GM19023 (cell line): ENCODE measurements around the gene TGOLN2.

Experiments
- ATAC-seq: cut with Tn5 transposase; IDR thresholded peaks from one replicate; pipeline ENCODE4 v1.9.1; 2021; ENCODE audit warnings: mild to moderate bottlenecking, moderate library complexity; ENCODE audit not compliant: unreplicated experiment

Gene TGOLN2

DNA sequence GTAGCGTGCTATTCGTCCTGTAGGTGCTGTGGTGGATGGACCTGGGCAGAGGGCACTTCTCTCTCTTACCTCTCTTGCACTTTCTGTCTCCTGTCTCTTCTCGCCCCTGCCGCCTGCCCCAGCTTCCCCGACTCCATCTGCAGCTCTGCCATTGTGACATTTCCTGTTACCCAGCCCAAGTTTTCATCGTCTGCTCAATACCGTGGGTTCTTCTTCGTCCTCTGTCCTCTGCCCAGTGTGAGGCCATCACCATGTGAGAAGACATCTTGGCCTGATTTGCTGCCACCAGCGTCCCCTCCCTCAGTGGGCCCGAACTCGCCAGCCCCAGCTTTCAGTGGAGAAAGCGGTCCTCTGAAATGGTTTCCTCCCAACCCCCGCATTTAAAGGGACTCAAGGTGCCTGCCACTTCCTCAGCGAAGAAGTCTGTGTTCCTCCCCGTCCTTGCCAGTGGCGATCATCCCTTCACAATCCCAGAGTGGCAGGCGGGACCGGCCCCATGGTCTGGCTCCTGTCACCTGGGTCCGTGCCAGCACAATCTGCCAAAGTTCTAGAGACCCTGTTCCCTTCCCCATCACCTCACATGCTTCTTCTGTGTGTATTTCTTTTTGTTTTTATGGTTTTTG, 18.0 kb downstream of the TGOLN2 start:
- peak; percentile 14 for ATAC-seq

DNA sequence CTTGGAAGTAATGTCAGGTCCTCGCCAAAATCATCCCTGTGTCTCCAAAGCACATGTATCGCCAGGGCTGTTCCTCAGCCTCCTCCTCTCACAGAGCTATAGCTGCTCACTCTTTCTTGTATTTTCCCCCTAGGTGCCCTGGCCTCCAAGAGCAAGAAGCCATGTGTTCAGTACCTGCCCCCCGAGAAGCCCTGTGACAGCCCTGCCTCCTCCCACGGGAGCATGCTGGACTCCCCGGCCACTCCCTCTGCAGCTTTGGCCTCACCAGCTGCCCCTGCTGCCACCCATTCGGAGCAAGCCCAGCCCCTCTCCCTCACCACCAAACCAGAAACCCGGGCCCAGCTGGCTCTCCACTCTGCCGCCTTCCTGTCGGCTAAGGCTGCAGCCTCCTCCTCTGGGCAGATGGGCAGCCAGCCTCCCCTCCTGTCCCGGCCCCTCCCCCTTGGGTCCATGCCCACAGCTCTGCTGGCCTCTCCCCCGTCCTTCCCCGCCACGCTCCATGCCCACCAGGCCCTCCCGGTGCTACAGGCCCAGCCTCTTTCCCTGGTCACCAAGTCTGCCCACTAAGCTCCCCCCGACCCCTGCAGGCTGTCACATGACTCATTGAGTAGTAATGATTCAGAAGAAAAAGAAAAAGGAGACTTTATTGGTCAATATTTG, 18.8 kb downstream of the TGOLN2 start:
- peak; percentile 4 for ATAC-seq

DNA sequence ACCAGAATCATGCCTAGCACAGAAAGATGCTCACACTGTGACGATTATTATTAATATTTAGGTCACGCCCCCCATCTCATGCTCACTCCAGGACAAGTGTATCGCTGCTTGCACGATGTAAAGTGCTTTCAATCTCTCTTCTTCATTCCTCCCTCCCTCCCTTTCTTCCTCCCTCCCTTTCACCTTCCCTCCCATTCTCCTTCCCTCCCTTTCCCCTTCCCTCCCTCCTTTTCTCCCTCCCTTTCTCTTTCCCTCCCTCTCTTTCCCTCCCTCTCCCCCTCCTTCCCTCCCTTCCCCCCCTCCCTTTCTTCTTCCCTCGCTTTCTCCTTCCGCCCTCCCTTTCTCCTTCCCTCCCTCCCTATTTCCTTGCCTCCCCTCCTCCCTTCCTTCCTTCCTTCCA, 19.6 kb downstream of the TGOLN2 start:
- no peak for ATAC-seq

DNA sequence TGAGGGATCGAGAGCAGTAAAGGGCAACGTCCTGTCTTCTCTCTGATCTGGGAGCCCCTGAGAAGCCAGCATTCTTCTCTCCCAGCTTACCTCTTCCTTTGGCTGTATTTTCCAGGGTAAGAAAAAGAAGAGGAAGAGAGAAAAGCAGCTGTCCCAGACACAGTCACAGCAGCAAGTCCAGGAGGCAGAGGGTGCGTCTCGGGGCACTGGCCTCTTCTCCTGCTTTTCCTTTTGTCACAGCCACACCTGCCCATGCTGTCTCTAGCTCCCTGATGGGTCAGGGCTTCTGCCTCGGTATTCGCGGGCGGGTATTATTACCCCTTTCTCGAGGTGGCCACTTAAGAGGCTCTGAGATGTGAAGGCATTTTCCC, 20.3 kb downstream of the TGOLN2 start:
- ATAC-seq, result no peak

DNA sequence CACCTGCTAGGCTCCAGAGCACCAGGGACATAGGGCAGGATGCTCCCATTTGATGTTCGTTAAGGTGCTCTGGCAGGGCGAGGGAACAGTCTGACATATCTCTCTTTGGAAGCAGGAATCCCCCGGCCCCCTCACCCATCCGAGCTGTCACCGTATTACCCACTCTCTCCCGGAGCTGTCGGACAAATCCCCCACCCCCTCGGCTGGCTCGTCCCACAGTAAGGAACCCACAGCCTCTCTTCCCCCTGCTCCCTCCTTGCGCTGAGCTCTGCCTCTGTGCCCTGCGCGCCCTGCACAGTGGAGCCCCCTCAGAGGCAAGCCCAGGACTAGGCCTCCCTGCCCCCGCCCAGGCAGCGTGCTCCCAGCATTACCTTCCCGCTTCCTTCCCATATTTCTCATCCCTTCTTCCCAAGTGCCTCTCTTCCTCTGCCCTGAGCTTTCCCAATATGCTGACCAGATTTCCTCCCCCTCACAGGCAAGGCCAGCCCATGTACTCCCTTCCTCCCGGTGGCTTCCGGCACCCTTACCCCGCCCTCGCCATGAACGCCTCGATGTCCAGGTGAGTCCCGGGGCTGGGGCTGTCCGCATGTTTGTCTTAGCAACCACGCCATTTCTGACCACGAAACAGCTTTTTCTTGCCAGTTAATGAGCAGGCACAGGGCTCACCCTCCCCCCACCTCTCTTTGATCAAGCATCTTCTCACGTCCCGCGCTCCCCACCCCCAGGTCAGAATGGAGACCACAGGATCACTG, 23.8 kb downstream of the TGOLN2 start:
- ATAC-seq, result no peak

DNA sequence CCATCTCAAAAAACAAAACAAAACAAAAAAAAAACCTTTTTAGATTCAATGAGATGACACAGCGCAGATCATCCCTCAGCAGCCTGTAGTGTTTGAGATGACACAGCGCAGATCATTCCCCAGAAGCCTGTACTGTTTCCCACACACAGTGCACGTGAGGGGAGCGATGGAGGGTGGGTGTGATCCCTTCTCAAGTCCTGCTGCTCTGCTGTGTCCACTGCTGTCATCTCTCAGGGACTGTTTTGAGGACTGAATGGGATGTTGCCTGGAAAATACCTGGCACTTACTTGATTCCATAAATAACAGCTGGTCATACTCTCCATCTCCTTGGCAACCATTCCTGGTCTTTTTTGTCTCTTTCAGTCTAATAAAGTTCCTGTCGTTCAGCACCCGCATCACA, 25.7 kb downstream of the TGOLN2 start:
- no peak for ATAC-seq

DNA sequence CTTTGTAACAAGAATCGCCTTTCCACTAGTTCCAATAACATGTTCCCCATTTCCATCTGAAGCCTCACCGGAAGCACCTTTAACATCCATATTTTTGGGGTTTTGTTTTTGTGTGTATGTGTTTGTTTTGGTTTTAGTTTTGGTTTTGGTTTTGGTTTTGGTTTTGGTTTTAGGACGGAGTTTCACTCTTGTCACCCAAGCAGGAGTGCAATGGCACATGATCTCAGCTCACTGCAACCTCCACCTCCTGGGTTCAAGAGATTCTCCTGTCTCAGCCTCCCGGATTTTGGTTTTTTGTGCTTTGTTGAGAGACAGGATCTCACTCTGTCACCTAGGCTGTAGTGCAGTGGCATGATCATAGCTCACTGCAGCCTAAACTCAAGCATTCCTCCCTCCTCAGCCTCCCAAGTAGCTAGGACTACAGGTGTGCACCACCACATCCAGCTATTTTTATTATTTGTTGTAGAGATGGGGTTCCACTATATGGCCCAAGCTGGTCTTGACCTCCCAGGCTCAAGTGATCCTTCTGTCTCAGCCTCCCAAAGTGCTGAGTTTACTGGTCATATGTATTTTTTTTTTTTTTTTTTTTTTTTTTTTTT, 36.3 kb downstream of the TGOLN2 start:
- no peak for ATAC-seq

DNA sequence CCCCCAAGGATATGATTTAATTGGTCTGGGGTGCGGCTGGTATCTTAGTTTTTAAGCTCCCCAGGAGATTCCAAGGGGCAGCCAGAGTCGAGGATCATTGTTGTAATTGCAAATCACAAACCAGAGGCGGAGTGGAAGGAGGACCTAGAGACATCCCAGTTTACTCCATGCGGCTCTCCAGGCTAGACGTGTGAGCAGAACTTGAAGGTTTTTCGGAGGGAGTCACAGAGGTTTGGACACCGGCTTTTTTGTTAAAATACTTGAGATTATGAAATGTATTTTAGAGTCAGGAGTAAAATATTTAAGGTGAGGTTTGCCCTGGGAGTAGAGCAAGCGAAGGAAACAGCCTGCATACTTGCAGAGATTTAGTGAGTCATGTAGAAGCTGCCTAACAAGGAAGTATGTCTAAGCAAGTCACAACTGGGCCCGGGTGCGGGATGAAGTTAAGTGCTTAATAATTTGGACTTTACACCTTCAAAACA, 39.5 kb downstream of the TGOLN2 start:
- no peak for ATAC-seq

DNA sequence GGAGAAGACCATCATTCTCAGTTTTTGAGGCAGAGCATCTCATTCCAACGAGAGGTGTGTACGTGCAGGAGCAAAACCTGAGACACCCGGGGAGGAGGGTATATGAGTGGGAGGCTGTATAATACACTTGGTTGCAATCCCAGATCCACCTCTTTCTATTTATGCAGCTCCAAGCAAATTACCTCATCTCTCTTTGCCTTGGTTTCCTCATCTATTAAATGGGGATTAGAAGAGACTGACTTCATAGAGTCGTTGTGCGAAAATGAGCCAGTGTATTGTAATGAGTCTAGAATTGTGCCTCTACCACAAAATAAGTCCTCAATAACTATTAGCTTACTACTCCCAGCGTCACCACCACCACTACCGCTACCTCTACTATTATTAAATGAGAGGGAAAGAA, 40.1 kb downstream of the TGOLN2 start:
- ATAC-seq, result no peak

DNA sequence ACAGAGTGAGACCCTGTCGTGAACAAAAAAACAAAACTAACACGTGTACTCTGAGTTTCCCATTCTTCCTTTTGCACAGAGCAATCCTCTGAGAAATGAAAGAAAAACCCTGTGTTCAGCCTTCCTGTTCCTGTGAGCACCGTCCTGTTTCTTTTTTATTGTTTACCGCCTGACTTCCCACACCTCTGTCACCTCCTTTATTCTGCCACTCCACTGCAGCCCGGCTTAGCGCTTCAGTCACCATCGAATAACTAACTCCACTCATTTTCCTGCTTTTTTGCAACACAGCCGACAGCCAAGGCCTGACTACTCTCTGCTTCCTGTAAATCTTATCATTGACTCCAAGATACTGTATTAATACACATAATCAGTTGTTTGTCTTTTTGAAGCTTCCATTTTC, 40.9 kb downstream of the TGOLN2 start:
- no peak for ATAC-seq

DNA sequence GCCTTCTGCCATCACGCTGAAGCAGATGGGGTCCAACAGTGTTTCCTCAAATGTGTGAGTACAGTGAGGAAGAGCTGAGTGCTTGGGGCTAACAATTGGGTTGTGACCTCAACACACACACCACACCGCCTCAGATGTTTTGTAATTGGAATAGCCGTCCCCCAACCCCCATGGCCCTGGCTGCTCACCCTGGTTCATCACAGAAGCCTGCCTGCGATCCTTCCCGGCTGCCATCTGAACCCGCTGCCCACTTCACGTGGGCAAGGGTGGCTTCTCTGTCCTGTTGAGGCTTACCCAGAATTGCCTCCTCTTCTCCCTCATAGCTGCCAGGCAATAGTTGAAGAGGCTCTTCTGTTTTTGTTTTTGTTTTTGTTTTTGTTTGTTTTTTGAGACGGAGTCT, 44.1 kb downstream of the TGOLN2 start:
- ATAC-seq, result no peak

DNA sequence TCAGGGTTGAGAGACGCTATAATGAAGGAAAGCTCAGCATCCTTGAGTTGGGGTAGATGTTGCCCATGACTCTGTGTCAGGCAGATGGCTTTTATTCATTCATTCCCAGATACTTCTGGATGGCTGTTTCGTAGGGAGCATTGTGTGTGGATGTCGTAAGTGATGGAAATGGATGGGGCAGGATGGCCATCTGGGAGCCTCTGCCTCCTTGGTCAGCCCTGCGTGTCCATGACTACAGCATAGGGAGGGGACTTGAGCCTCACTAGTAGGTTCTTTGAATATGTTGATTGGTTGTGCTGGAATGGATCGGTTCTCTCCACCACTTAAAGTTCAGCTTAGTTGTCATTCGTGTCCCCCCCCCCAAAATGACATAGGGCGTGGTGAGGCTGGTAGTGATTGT, 44.9 kb downstream of the TGOLN2 start:
- ATAC-seq, result no peak

DNA sequence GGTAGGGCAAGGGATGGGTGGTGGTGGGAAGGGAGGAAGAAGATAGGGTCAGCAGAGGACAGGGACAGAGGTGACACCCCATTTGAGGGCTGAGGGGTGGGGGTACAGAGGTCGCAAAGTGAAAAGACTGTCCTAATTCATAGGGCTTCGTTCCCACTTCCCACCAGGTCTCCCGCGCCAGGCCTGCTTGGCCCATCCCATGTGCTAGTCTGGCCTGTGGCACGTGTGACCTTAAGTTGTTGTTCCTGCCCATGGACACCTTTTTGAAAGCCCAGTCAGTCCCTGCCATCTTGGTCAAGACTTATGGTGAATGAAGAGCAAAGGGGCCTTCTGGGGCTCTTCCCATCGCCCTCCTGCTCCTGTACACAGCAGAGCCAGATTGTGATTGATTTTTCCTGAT, 46.2 kb downstream of the TGOLN2 start:
- ATAC-seq, result no peak

DNA sequence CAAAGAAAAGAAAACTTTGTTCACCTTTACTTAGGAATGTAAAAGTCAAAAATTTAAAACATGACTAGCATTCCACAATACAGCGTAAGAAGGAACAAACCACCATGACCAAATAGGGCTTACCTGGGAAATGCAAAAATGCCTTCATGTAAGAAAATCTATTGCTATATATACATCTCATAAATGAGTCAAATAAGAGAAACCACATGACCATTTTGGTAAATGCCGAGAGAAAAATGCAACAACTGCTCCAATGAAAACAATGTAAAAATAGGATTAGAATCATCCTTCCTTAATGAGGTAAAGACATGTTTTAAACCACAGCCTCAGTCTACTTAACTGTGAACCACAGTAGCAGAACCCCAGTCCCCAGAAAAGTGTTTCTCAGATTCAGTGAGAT, 49.4 kb downstream of the TGOLN2 start:
- ATAC-seq, result no peak

DNA sequence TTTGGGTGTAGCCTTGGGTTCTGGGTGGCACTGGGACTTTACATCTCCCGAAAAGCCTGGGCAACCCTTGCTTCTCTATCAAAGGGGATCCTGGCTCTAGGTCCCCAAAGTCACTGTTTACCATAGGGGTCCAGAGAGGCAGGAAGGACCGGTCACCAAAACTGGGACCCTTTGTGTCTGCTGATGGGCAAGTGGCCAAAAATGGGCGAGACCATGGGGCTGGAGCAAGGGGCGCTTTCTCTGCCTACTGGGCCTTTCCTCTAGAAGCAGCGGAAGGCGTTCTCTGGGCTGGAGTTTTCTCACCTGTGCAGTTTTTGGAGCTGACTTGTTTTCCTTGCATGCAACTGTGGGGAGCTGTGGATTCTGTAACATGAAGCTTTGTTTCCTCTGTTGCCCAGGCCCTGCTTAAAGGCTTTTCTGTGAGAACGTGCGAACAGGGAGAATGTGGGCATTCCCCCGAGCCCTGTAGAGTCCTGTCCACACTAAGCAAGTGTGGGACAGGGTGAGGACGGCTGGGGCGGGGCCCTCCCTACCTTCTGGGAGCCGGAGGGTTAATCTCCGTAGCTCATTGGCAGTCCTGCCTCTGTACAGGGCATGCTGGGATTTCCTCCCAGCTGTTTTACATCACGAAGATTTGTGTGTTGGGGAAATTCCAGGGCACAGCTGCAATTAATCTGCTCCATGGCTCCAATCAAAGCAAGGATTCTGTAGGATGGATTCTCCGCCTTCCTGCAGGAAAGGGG, 50.2 kb downstream of the TGOLN2 start:
- ATAC-seq, result no peak

DNA sequence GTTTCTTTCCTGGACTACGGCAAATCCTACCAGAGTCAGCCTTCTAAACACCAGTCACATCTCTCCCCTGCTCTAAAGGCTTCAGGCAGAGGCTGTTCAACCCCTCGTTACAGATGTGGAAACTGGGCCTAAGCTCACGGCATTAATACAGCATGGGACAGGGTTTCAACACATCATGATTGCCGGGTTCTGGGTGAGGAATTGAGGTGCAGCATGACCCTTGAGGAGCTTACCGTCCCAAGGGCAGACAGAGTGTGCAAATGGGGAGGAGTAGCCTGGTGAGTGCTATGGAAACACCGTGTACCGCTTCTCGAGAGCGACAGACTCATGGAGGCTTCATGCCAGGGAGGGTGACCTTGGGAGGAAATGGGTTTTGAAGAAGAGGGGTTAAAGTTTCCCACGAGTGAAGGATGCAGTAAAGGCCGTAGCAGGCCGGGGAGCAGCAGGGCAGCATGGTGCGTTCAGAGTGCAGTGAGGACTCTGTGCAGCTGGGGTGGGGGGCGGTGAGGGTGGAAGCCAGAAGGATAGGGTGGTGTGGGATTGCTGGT, 51.1 kb downstream of the TGOLN2 start:
- no peak for ATAC-seq

DNA sequence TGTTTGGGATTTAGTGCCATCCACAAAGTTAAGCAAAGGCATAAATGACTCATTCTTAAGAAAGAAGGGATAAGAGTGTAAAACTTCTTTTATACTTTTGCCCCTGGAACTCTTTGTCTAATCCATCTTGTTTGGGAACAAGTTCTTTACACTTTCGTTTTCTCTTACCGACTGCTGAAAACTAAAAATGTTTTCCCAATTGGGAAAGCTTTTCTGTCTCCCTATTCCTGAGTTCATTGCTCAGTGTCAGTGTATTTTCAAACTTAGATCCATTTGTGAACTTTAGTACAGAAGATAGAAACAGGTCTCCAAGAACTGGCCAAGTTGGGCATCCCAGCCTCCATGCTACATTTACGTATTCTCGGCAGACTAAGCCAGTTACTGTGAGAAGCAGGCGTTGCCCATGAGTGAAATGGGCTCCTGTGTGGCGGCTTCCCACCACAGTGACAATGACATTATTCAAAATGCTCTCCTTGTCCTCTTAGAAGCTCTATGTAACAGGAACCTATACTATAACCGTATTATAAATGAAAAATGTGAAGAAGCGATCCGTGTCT, 51.7 kb downstream of the TGOLN2 start:
- ATAC-seq, result no peak

DNA sequence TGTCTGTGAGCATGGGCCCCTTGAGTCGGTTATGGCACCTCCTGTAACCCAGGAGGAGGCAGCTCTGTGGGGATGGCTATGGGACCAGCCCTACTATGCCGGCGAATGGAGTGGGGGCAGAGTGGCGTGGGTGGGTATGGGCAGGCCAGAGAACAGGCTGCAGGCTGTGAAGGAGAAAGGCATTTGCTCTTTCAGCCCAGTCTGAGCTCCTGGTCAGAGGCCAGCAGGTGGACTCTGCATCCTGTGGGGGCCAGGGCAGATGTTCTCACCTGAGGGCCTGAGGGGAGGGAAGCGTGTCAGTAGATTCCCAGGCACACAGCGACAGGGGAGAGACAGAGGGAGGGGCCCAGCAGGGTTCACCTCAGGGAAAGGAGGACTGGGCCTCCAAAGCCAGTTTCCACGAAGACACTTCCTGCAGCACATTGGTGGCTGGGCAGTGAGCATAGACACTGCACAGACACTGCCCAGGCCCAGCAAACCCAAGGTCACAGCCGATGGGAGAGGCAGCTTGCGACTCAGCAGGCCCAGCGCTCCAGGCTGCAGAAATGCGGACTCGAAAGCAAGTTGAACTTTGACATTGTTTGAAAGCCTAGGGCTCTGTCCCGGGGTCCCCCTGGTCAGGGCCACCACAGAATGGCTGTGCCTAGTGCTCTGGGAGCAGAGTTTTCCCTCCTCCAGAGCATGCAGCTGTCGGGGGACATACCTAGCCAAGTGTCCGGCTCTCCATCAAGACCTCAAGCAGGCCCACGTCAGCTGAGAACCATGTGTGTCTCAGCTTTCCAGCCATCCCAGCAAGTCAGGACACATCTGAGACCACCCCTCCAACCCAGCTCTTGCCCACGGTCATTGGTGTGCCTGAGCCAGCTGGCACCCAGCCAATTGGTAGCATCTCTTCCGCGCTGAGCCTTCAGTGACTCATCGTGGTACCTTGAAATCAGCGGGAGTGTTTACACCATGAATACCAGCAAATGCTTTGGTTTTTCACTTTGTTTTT, 53.8 kb downstream of the TGOLN2 start:
- no peak for ATAC-seq

DNA sequence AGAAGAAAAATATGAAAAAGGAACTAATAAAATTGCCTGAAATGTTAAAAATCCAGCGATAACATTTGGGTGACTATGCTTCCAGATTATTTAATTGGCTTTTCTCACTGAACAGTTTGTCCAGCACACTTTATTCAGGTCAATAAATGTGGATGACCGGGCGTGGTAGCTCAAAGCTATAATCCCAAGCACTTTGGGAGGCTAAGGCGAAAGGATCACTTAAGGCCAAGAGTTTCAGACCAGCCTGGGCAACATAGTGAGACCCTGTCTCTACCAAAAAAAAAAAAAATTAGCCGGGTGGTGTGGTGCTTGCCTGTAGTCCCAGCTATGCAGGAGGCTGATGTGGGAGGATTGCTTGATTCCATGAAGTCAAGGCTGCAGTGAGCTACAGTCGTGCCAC, 55.4 kb downstream of the TGOLN2 start:
- no peak for ATAC-seq
